HG03469 (cell line): Measurements from ENCODE around the gene CAPN8.

Experiments used
- ATAC-seq: cut with Tn5 transposase; IDR thresholded peaks from one replicate; pipeline ENCODE4 v1.9.1; 2021; ENCODE audit warnings: mild to moderate bottlenecking, moderate library complexity, moderate number of reproducible peaks; ENCODE audit not compliant: unreplicated experiment

Gene CAPN8

GRCh38 chr1:223620297-223620897 lies 45.1 kb downstream of the CAPN8 start:
- no peak for ATAC-seq

DNA sequence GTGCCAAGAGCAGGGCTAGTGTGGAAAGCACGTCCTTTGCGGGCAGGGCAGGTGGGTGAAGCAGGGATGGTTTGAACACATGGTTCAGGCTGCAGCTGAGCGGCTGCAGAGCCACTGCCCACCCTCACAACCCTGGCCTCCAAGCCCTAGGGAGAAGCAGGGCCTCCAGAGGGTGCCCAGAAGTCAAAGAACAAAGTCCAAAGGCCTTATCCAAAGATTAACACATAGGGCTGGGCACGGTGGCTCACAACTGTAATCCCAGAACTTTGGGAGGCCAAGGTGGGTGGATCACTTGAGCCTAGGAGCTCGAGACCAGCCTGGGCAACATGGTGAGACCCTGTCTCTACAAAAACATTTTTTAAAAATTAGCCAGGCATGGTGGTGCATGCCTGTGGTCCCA lies 46.8 kb downstream of the CAPN8 start:
- no peak for ATAC-seq

DNA sequence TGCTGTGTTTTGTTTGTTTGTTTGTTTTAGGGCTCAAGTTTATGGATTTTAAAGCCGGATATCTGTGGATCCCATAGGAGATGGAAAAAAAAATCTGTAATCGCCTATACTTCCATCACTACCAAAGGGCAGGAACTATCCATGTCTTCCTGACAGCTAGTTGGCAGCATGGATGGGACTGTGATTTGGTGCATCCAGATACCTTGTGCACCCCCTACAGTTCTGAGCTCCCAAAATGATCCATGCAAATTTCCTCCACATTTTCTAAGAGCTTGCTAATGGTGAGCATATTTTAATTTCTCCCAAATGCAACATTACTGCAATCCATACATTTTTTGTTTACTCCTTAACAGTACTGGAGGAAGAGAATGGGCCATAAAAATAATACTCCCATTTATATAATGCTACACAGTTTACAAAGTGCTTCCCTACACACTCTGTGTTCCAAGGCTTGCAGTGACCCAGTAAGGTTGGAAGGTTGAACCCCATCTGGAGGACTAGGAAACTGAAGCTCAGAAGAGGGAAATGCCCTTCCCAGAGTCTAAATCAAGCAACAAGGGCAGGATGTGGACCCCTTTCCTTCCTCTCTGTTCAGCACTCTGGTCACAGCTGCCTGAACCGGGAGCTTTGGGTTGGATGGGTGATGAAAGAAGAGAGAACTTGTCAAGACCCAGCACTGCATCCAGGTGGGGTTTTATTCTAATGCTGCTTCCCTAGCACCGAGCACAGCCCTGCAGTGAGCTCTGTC lies 48.0 kb downstream of the CAPN8 start:
- ATAC-seq, result no peak

DNA sequence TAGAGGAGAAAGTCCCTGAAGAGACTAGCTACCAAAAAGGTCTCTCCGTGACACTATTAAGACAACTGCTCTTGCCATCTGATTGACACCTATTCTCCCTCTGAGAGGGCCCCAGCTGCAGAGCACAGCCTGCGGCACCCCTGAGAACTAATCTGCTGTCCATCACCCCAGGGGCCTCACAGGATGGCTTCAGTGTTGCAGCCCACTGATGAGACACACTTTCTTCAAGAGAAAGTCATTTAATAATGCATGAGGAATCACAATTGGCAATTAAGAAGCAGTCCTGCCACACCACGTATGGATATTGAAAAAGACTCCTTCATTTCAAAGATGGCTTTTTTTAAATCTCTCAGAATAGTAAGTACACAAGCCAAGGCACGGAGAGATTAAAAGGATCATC lies 48.9 kb downstream of the CAPN8 start:
- ATAC-seq, result no peak

DNA sequence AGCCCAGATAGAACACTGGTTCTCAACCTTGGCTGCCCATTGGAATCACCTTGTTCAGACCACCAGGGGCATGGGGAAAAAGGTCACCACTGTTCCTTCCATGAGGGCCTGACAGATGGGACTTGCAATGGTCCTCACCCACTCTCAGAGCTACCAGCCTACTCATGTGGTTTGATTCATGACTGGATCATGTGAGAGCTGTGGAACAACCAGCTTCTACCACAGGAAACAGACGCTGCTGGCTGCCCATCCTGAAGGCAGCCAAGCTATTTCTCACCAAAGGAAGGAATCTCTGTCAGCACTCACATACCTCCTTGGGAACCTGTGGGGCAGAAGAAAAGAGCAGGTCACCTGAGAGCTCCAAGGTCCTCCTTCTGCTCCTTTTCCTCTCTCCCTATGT lies 53.6 kb downstream of the CAPN8 start:
- ATAC-seq, result no peak

DNA sequence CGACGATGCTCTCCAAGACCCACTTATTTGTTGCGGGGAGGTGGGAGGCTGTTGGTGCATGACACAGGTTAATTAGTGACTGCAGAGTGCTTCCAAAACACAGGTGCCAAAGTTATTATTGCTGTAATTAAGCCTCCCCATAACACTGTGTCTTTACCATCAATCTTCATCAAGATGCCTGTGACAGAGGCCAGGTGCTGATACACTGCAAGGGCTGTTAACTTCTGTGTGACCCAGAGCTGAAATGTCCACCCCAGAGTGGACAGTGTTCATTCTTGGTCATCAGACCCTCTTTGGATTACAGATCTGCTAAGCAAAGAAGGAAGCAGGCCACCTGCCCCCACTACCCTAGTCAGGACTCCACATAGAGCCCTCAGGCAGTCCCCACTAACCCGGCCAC lies 55.5 kb downstream of the CAPN8 start:
- ATAC-seq, result no peak

DNA sequence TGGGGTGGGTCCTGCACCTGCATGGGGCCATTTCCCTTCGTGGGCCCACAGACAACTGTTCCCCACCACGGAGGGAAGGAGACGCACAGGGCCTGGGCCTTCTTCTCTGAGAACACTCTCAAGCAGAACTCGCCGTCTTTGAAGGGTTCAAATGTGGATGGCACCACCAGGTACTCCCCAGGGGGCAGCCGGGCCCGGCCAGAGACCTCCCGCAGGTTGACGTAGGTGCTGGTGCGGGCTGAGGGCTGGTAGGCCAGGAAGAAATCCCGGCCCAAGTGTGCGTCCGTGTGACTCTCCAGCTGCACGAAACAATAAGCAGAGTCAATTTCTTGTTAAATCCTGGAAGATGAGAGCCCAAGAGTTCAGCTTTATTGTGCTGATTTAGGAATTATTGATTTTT lies 56.4 kb downstream of the CAPN8 start:
- no peak for ATAC-seq

DNA sequence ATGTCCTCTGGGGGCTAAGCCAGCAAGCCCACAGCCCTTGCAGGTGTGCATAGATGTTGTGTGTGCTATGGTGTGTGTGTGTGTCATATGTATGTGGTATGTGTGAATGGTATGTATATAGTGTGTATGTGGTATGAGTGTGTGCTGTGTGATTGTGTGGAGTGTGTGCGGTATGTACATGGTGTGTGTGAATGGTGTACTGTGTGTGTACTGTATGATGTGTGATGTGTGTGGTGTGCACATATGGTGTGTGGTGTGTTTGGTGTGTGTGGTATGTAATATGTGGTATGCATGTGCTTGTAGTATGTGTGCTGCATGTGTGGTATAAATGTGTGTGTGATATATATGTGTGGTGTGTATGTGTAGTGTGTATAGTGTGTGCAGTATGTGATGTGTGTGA lies 107.0 kb downstream of the CAPN8 start:
- no peak for ATAC-seq

DNA sequence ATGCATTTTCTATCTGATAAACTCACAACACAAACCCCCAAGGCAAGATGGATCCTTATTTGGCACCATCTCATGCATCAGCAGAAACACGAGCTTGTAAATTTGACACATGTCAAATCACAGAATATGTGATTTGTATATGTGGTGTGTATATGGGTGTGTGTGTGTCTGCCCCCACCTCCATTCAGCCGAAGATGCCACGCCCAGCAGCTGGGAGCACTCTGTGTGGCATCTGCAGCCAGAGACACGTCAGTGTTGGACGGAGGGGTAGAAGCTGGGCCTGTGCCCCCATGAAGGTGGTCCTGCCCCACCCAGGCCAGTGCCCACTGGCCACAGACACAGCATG lies 108.4 kb downstream of the CAPN8 start:
- ATAC-seq, result no peak

GRCh38 chr1:223556414-223557129 lies 108.9 kb downstream of the CAPN8 start:
- ATAC-seq, result peak; percentile 74

- no peak for ATAC-seq
Observed at GRCh38 chr1:223553957-223554356, 111.5 kb downstream of the CAPN8 start.

GRCh38 chr1:223551610-223552009 lies 113.9 kb downstream of the CAPN8 start:
- no peak for ATAC-seq

DNA sequence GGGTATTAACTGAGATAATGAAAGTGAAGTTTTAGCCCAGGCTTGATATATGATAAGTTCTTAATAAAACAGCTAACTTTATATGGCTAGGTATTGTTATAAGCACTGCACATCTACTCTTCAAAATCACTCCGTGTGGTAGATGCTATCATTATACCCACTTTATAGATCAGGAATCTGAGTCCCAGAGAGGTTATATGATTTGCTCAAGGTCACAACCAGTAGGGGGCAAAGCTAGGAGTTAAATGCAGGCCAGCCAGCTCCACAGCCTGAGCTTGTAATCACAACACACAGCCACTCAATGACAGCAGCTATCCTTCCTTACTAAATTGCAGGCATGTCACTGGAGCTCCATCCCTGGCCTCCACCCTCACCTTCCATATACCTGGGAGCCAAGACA lies 115.8 kb downstream of the CAPN8 start:
- no peak for ATAC-seq

- no peak for ATAC-seq
Observed at GRCh38 chr1:223547316-223548114, 118.0 kb downstream of the CAPN8 start.

- ATAC-seq, result no peak
Observed at GRCh38 chr1:223545343-223545742, 120.2 kb downstream of the CAPN8 start.

DNA sequence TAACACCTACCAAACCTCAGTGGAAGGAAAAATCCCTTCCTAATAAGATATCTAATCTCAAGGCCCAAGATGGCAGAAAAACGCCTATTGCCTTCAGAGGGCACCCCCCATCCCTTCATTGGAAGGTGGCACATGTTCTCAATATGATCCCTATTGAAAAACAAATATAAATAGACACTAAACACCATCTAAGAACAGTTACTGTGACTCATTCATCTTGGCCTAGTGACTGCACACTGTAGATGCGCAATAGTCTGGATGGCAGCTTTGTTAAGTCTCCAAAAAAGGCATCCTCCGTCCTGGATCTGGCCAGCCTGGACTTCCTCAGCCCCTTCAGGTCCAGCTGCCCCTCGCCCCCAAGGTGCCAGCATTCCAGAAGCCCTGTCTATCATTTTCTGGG lies 121.9 kb downstream of the CAPN8 start:
- no peak for ATAC-seq

- ATAC-seq, result no peak
Observed at GRCh38 chr1:223542831-223543230, 122.7 kb downstream of the CAPN8 start.

DNA sequence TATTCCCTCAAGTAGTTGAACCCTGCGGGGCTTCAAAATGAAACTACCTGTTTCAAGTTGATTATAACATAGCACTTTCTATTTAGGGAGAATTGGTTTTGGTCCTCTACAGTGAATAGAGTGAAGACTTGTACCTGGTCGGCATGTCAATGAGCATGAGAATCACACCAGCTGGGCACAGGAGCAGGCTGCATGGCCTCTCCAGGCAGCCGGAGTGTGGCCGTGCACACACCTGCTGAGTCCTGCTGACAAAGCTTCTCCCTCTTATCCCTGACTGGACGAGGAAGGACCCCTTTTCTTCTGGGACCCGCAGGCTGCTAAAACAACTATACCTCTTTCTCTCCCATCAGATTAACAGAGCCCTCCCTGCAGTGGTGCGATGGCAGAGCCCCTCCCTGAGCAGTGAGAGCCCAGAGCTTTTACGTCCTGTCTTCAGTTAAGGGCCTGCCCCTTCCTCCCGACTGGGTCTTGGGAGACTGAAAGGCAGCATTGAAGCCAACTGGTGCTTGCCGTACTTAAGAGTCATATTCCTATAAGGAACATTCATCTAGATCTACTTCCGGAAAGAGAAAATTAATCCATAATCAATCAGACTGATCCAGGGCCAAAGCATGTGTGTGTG lies 124.9 kb downstream of the CAPN8 start:
- no peak for ATAC-seq

- no peak for ATAC-seq
Observed at GRCh38 chr1:223539750-223540149, 125.8 kb downstream of the CAPN8 start.

DNA sequence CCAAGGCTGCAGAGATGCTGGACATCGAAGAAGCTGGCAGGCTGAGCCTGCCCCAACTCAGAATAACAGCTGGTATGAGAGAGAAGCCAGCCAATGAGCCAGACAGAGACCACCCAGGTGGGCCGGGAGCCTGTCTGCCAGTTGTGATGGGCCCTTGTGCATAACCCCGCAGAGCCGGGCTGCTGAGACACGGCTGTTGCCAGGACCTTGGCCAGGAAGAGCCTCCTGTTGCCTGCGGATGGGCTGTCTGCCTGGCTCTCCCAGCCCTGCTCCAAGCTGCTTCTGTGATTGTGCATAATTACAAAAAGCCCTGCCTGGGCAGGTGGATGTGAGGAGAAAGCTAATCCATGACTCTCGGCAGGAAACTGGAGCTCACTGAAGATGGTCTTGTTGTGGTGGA lies 126.5 kb downstream of the CAPN8 start:
- ATAC-seq, result no peak

- no peak for ATAC-seq
Observed at GRCh38 chr1:223535319-223535718, 130.2 kb downstream of the CAPN8 start.
